RWPE2 (cell line): ENCODE measurements around the gene LRRN4.

Experiments
- ATAC-seq: fragments of 200-7000 bp; cut with Tn5 transposase; 3 replicates; pipeline ENCODE4 v1.9.1; 2021; ENCODE audit warnings: low read depth
- DNase-seq: peaks from one replicate; pipeline ENCODE4 v3.0.0-alpha.2; 2020; ENCODE audit warnings: low spot score
- H3K27ac ChIP-seq: fragments of 450-650 bp; 2 replicates; pipeline ENCODE4 v1.5.1; 2017; ENCODE audit warnings: mild to moderate bottlenecking; ENCODE audit not compliant: poor library complexity, severe bottlenecking
- H3K27me3 ChIP-seq: fragments of 250-450 bp; sonication (Bioruptor Pico); 2 replicates; pipeline ENCODE4 v1.5.1; 2021; ENCODE audit warnings: mild to moderate bottlenecking, moderate library complexity; ENCODE audit not compliant: insufficient read depth, poor library complexity, severe bottlenecking
- H3K36me3 ChIP-seq: fragments of 250-450 bp; sonication (Bioruptor Pico); 2 replicates; pipeline ENCODE4 v1.5.1; 2020; ENCODE audit warnings: low read depth, mild to moderate bottlenecking, moderate library complexity
- H3K4me1 ChIP-seq: fragments of 250-450 bp; sonication (Bioruptor Pico); 2 replicates; pipeline ENCODE4 v1.5.1; 2021; ENCODE audit warnings: mild to moderate bottlenecking, moderate library complexity; ENCODE audit not compliant: insufficient read depth, poor library complexity, severe bottlenecking
- H3K4me3 ChIP-seq: fragments of 250-450 bp; sonication (Bioruptor Pico); 2 replicates; pipeline ENCODE4 v1.5.1; 2021; ENCODE audit warnings: mild to moderate bottlenecking, moderate library complexity; ENCODE audit not compliant: severe bottlenecking
- H3K9me3 ChIP-seq: fragments of 250-450 bp; sonication (Bioruptor Pico); 2 replicates; pipeline ENCODE4 v1.5.1; 2021; ENCODE audit warnings: mild to moderate bottlenecking, moderate library complexity; ENCODE audit not compliant: severe bottlenecking
- CTCF ChIP-seq: fragments of 450-650 bp; IDR thresholded peaks from one replicate; pipeline ENCODE4 v1.5.1; 2017; ENCODE audit warnings: mild to moderate bottlenecking, moderate library complexity; ENCODE audit not compliant: poor library complexity, severe bottlenecking

LRRN4 gene

GRCh38 chr20:6083926-6084325 lies 30.1 kb upstream of the LRRN4 start:
- H3K27me3 ChIP-seq = no peaks in the 10 kb centered on the region
- no peak overlapping the region for H3K4me3 ChIP-seq
- peaks cover 88% of the 10 kb centered on the region for H3K36me3 ChIP-seq
- H3K27ac ChIP-seq = no peak overlapping the region
- H3K4me1 ChIP-seq = no peaks in the 10 kb centered on the region
- ATAC-seq (no peak), DNase-seq (no peak)
- TF ChIP-seq CTCF = no peak
- H3K9me3 ChIP-seq = no peaks in the 10 kb centered on the region

DNA sequence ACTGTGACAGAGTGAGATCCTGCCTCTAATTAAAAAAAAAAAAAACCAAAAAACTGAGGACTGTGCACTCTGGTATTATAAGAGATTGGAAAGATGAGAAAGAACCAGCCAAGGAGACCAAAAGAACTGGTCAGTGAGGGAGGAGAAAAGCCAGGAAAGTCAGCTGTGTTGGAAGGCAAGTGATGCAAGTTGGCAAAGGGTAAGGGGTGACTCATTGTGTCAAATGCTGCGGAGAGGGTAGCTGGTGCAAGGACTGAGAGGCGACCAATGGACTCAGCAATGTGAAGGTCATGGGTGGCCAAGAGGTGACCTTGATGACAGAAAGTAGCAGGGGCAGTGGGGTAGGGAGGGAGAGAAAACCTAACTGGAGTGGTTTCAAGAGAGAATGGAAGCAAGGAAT lies 27.4 kb upstream of the LRRN4 start:
- no peaks in the 10 kb centered on the region for H3K4me1 ChIP-seq
- H3K4me3 ChIP-seq = no peak overlapping the region
- H3K27ac ChIP-seq = no peak overlapping the region
- H3K36me3 ChIP-seq = peaks cover 84% of the 10 kb centered on the region
- H3K9me3 ChIP-seq = no peaks in the 10 kb centered on the region
- ATAC-seq = no peak; the same call in 2 of the 3 replicates
- no peaks in the 10 kb centered on the region for H3K27me3 ChIP-seq
- TF ChIP-seq CTCF = no peak
- DNase-seq = no peak

GRCh38 chr20:6079016-6079415 lies 25.2 kb upstream of the LRRN4 start:
- no peaks in the 10 kb centered on the region for H3K9me3 ChIP-seq
- H3K36me3 ChIP-seq = peaks cover 84% of the 10 kb centered on the region
- TF ChIP-seq CTCF = no peak
- H3K27me3 ChIP-seq = no peaks in the 10 kb centered on the region
- ATAC-seq (no peak), DNase-seq (no peak)
- H3K4me3 ChIP-seq = no peak overlapping the region
- H3K4me1 ChIP-seq = no peaks in the 10 kb centered on the region
- H3K27ac ChIP-seq = no peak overlapping the region

GRCh38 chr20:6075428-6076219 lies 21.8 kb upstream of the LRRN4 start:
- H3K36me3 ChIP-seq = peaks cover 72% of the 10 kb centered on the region
- no peaks in the 10 kb centered on the region for H3K27me3 ChIP-seq
- ATAC-seq (no peak), DNase-seq (no peak)
- TF ChIP-seq CTCF = no peak
- H3K4me3 ChIP-seq = no peak overlapping the region
- H3K4me1 ChIP-seq = no peaks in the 10 kb centered on the region
- no peak overlapping the region for H3K27ac ChIP-seq
- H3K9me3 ChIP-seq = no peaks in the 10 kb centered on the region

GRCh38 chr20:6074784-6075183 lies 20.9 kb upstream of the LRRN4 start:
- no peak overlapping the region for H3K27ac ChIP-seq
- no peak overlapping the region for H3K4me3 ChIP-seq
- no peak for DNase-seq
- H3K4me1 ChIP-seq = no peaks in the 10 kb centered on the region
- ATAC-seq = no peak
- TF ChIP-seq CTCF = no peak
- H3K27me3 ChIP-seq = no peaks in the 10 kb centered on the region
- H3K36me3 ChIP-seq = peaks cover 64% of the 10 kb centered on the region
- H3K9me3 ChIP-seq = no peaks in the 10 kb centered on the region
